Rectal smooth muscle tissue (tissue), 1 donor: ENCODE data around the gene GDF7.

Source experiments
- H3K27ac ChIP-seq: one replicate; pipeline ENCODE4 v1.7.0; 2013; ENCODE audit warnings: low read depth, low read length, inconsistent platforms
- H3K27me3 ChIP-seq: one replicate; pipeline ENCODE4 v1.7.0; 2013; ENCODE audit warnings: low read length; ENCODE audit not compliant: control insufficient read depth, insufficient read depth
- H3K36me3 ChIP-seq: one replicate; pipeline ENCODE4 v1.7.0; 2013; ENCODE audit warnings: low read length; ENCODE audit not compliant: control insufficient read depth, insufficient read depth
- H3K4me1 ChIP-seq: one replicate; pipeline ENCODE4 v1.7.0; 2013; ENCODE audit warnings: low read length; ENCODE audit not compliant: control insufficient read depth, insufficient read depth
- H3K4me3 ChIP-seq: one replicate; pipeline ENCODE4 v1.7.0; 2013; ENCODE audit warnings: low read length
- H3K9ac ChIP-seq: one replicate; pipeline ENCODE4 v1.7.0; 2013; ENCODE audit warnings: low read length

GDF7 gene

GRCh38 chr2:20676353-20677215 lies 9.6 kb downstream of the GDF7 start:
- Histone ChIP-seq H3K4me1 (peaks cover 2% of the 10 kb centered on the region), H3K36me3 (no peaks in the 10 kb centered on the region)

GRCh38 chr2:20677301-20678085 lies 10.5 kb downstream of the GDF7 start:
- Histone ChIP-seq H3K4me1 (peaks cover 2% of the 10 kb centered on the region), H3K27ac (no peak overlapping the region), H3K9ac (no peak overlapping the region), H3K27me3 (peaks cover 6% of the 10 kb centered on the region), H3K4me3 (no peak overlapping the region), H3K36me3 (no peaks in the 10 kb centered on the region)

More at GRCh38 chr2:20676353-20677215, 9.6 kb downstream of the GDF7 start:
- Histone ChIP-seq H3K4me3 (no peak overlapping the region), H3K27me3 (peaks cover 9% of the 10 kb centered on the region), H3K27ac (no peak overlapping the region), H3K9ac (no peak overlapping the region)

DNA sequence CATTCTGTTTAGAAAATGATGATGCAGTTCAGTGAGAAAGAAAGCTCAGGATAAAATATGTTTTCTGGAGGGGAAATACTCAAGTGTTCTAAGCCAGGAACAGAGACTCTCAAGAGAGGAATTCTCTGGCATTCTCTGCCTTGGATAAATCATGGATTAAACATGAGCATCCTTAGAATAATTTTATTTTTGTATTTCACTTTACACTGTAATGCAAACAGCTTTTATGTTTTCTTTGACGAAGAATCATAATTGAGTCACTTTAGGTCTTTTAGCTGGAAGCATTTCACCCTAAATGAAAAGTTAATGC lies 11.1 kb downstream of the GDF7 start:
- Histone ChIP-seq H3K9ac (no peak overlapping the region), H3K36me3 (no peaks in the 10 kb centered on the region), H3K4me3 (no peak overlapping the region), H3K4me1 (peaks cover 2% of the 10 kb centered on the region), H3K27me3 (peaks cover 3% of the 10 kb centered on the region), H3K27ac (no peak overlapping the region)

- H3K27ac ChIP-seq: no peak overlapping the region
- peaks cover 2% of the 10 kb centered on the region for H3K4me1 ChIP-seq
- peaks cover under 1% of the 10 kb centered on the region for H3K27me3 ChIP-seq
- H3K9ac ChIP-seq: no peak overlapping the region
- no peak overlapping the region for H3K4me3 ChIP-seq
- H3K36me3 ChIP-seq: no peaks in the 10 kb centered on the region
These were observed 11.8 kb downstream of the GDF7 start for GRCh38 chr2:20678780-20679179.

- no peak overlapping the region for H3K27ac ChIP-seq
These were observed 13.9 kb downstream of the GDF7 start for GRCh38 chr2:20680744-20681375.

DNA sequence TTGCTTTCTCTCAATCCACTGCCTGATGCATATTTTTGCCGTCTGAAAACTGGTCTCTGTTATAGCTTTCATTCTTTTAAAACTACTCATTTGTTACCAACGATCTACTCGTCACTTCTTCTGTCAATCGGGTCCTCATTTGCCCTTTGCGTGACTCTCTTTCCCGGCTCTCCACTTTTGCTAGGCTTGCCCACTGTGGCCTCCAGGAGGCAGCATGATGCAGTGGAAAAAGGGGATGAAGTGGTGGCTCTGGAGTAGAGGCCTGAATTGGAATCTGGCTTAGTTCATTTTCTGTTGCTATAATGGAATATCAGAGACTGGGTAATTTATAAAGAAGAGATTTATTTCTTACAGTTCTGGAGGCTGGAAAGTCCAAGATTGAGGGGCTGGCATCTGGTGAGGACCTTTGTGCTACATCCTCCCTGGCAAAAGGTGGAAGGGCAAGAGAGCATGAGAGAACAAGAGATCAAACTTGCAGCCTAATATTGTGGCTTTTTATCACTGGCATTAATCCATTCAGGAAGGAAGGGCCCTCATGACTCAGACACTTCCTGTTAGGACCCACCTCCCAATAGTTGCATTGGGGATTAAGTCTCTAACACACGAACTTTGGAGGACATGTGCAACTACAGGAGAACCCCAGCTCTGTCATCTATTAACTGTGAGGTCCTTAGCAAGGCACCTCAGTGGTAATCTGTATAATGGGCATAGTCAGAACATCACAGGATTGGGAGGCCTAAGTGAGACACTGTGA lies 15.4 kb downstream of the GDF7 start:
- no peak overlapping the region for H3K4me3 ChIP-seq
- peaks cover 2% of the 10 kb centered on the region for H3K4me1 ChIP-seq
- H3K36me3 ChIP-seq: no peaks in the 10 kb centered on the region
- H3K27me3 ChIP-seq: no peaks in the 10 kb centered on the region
- no peak overlapping the region for H3K9ac ChIP-seq
- no peak overlapping the region for H3K27ac ChIP-seq

More at GRCh38 chr2:20680744-20681375, 13.9 kb downstream of the GDF7 start:
- Histone ChIP-seq H3K4me1 (peaks cover 2% of the 10 kb centered on the region), H3K4me3 (no peak overlapping the region), H3K36me3 (no peaks in the 10 kb centered on the region), H3K9ac (no peak overlapping the region), H3K27me3 (no peaks in the 10 kb centered on the region)

DNA sequence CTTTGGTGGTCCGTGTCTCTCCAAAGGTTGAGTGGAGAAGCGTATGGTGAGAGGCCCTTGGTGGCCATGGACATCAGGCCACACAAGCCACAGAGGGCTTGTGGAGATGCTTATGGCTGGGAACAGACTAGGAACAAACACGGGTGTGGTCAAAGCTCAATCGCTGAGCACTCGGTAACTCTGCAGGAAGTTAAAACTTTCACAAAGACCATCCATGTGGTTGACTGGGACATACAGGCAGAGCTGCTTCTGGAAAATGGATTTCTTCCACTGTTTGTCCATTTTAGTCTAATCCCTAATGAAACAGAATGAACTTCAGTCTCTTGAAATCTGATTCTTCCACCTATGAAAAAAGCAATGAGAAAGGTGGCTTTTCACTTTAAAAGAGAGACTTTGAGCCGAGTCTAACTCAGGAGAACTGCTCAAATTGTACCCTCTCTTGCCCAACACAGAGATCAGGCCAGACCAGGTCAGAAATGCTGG lies 17.7 kb downstream of the GDF7 start:
- Histone ChIP-seq H3K27ac (no peak overlapping the region), H3K4me1 (no peaks in the 10 kb centered on the region), H3K9ac (no peak overlapping the region), H3K27me3 (no peaks in the 10 kb centered on the region), H3K4me3 (no peak overlapping the region), H3K36me3 (no peaks in the 10 kb centered on the region)

- Histone ChIP-seq H3K9ac (no peak overlapping the region), H3K27me3 (no peaks in the 10 kb centered on the region), H3K27ac (no peak overlapping the region), H3K36me3 (no peaks in the 10 kb centered on the region), H3K4me1 (no peaks in the 10 kb centered on the region), H3K4me3 (no peak overlapping the region)
These were observed 20.4 kb downstream of the GDF7 start for GRCh38 chr2:20687260-20687832.

DNA sequence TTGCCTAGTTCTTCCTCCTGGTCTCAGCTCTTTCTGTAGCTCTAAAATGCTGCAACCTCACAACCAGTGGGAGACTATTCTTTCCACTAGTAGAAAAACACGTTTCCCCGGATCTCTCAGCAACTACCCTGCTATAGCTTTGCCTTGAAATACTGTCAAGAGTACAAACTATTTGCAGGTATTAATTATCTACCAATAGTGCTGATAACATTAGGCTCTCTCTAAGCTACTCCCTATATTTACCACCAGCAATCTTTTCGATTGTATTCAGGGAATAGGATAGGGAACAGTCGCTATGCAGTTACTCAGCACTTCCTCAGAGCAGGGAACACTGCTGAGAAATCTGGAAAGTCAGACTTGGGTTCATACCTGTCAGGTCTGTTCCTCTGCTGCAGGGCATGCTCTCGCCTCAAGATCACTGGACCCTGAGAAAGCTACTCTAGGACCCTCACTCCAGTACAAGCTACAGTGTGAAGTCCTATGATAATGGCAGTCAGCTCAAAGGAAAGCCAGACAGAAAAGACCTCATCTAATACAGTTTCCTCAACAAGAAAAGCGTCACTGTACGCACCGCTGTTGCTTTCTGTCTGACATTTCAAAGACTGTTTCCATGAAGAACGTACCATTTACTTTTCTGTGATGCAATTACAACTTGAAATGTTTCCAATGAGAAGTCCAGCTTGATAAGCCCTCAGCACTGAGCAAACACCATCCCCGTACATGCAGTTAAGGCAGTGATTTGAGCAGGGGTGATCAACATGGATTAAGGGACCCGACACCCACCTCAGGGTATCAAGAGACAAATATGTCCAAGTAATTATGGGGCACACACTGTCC lies 22.7 kb downstream of the GDF7 start:
- H3K9ac ChIP-seq: no peak overlapping the region
- no peak overlapping the region for H3K27ac ChIP-seq
- H3K36me3 ChIP-seq: peaks cover 2% of the 10 kb centered on the region
- no peaks in the 10 kb centered on the region for H3K27me3 ChIP-seq
- no peak overlapping the region for H3K4me3 ChIP-seq
- H3K4me1 ChIP-seq: no peaks in the 10 kb centered on the region

GRCh38 chr2:20691076-20691734 lies 24.3 kb downstream of the GDF7 start:
- Histone ChIP-seq H3K9ac (no peak overlapping the region), H3K27ac (no peak overlapping the region), H3K36me3 (peaks cover 2% of the 10 kb centered on the region), H3K4me3 (no peak overlapping the region), H3K27me3 (no peaks in the 10 kb centered on the region), H3K4me1 (no peaks in the 10 kb centered on the region)

GRCh38 chr2:20692081-20692480 lies 25.1 kb downstream of the GDF7 start:
- no peak overlapping the region for H3K27ac ChIP-seq
- no peaks in the 10 kb centered on the region for H3K27me3 ChIP-seq
- no peak overlapping the region for H3K4me3 ChIP-seq
- peaks cover 2% of the 10 kb centered on the region for H3K36me3 ChIP-seq
- H3K4me1 ChIP-seq: no peaks in the 10 kb centered on the region
- H3K9ac ChIP-seq: no peak overlapping the region
